ENCODE results near the gene GZMM. TPM values are rescaled to one million over a fixed set of nuclear protein-coding genes. Genes with fewer than 3 reads are reported as not detected.
"Not testable (repeated sequence)": the region's sequence is repeated elsewhere in the genome, so short reads cannot be mapped to it uniquely, and the experiment has no call there.

GZMM gene
- total RNA-seq, 4 donors from 2014 or later: 0.49 TPM; not detected in 3

DNA sequence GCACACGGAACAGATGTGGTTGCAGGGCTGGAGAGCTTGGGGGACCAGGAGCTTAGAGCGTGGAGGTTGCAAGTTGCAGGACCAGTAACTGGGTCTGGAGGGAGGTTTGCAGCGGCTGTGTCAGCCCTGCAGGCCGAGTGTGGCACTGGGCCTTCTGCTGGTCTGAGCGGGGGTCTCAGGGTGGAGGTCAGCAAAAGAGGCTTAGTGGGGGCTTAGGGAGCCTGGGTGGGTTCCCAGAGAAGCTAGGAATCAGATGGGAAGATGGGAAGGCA is 40.1 kb downstream of the GZMM start:
- ATAC-seq (no peak), DNase-seq (no peak)
- Histone ChIP-seq H3K36me3 (peaks cover 0 to 40% of the 10 kb centered on the region in 2 donors), H3K4me1 (peaks cover 0 to 10% of the 10 kb centered on the region in 2 donors), H3K4me3 (no peak overlapping the region), H3K9me3 (no peaks in the 10 kb centered on the region), H3K27ac (no peak overlapping the region), H3K27me3 (peaks cover 11 to 12% (median 11%) of the 10 kb centered on the region in 3 donors)
- in situ Hi-C loops (cut with MboI; ENCODE audit: low sequenced_read_pairs in 4 of 4) (no loop called here), intact Hi-C loops (cut with DNase I; ENCODE audit: low total_unique reads) (loop anchor here (5.0 kb wide), 1 partner anchor 433 kb away; no protein-coding TSS in a partner anchor)
- TF ChIP-seq POLR2A (IDR thresholded peaks at IDR 0.05) (no peak), CTCF (IDR thresholded peaks at IDR 0.05 in 4 of 5, conservative IDR thresholded peaks at IDR 0.05 in 1 of 5) (no peak)

DNA sequence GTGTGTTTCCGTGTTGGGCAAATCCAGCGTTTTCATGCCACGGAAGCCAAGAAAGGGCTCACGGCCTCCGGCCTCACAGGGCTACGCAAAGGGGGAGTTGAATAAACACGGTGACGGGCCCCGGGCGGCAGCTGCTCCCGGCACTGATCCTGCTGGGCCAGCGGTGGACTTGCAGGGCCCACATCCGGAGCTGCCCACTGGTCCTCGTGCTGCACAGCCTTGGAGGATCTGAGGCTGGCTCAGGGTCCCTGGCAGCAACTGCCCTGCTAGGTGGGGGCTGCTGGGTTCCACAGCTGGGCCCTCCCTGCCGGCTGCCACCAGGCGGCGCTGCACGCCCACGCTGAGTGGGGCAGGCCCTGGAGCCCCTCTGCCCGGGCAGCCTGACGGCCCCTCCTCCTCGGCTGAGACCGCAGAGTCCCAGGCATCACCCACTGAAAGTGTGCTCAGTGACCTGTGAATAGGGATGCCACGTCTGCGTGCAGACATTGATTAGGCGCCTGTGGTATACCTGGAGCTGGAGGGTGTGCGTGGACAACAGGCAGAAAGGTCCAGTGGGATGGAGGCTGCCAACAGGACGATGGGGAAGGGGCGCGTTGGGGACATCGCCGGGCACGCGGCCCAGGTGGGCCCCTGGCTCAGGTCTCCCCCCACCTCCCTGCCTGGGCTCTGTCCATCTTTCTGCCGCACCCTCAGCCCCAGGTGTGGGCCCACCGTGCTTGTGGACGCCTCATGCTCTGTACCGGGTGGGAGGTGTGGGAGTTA is 40.6 kb downstream of the GZMM start:
- in situ Hi-C loops (cut with MboI; ENCODE audit: low sequenced_read_pairs in 4 of 4) (no loop called here), intact Hi-C loops (cut with DNase I; ENCODE audit: low total_unique reads) (loop anchor here (5.0 kb wide), 1 partner anchor 433 kb away; no protein-coding TSS in a partner anchor)
- TF ChIP-seq CTCF (IDR thresholded peaks at IDR 0.05 in 4 of 5, conservative IDR thresholded peaks at IDR 0.05 in 1 of 5) (peak; percentile 80 to 89 (median 83)), POLR2A (IDR thresholded peaks at IDR 0.05) (no peak)
- Histone ChIP-seq H3K9me3 (no peaks in the 10 kb centered on the region), H3K4me3 (no peak overlapping the region), H3K27ac (no peak overlapping the region), H3K27me3 (peaks cover 16 to 17% (median 17%) of the 10 kb centered on the region in 3 donors), H3K36me3 (peaks cover 0 to 35% of the 10 kb centered on the region in 2 donors), H3K4me1 (peaks cover 0 to 5% of the 10 kb centered on the region in 2 donors)
- ATAC-seq: peak; percentile 61 to 64
- DNase-seq: no peak

GRCh38 chr19:585146-585545 is 41.3 kb downstream of the GZMM start:
- not testable (repeated sequence) for ATAC-seq

DNA sequence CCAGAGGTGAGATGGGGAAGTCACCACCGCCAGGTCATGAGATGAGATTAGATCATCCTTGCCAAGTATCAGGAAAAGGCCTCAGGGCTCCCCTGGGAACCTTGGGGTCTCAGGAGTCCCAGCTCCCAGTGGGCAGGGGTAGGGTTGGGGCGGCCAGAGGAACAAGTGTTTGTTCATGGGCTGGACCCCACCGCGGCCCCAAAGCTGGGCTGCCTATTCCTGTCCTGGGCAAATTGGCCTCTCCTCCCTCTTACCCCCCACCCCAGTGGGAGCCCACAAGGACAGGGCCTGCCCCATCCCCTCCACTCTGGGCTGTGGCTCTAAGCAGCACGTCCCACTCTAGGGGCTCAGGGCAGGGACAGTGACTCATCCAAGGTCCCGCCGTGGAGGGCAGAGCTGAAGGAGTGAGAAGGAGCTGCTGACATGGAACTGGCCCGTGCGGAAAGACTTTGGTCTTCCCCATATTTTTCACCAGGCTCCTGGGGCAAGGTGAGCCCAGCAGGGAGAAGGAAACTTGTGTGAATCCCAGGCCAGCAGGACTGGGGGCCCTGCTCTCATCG is 41.8 kb downstream of the GZMM start:
- Histone ChIP-seq H3K27ac (no peak overlapping the region), H3K36me3 (peaks cover 0 to 25% of the 10 kb centered on the region in 2 donors), H3K27me3 (peaks cover 19 to 21% (median 21%) of the 10 kb centered on the region in 3 donors), H3K4me1 (no peaks in the 10 kb centered on the region), H3K9me3 (no peaks in the 10 kb centered on the region), H3K4me3 (no peak overlapping the region)
- ATAC-seq (peak in 1 of 2 donors; percentile 22), DNase-seq (no peak)
- no peak for TF ChIP-seq POLR2A (IDR thresholded peaks at IDR 0.05)
- TF ChIP-seq CTCF (IDR thresholded peaks at IDR 0.05 in 4 of 5, conservative IDR thresholded peaks at IDR 0.05 in 1 of 5): no peak
- in situ Hi-C loops (cut with MboI; ENCODE audit: low sequenced_read_pairs in 4 of 4) (no loop called here), intact Hi-C loops (cut with DNase I; ENCODE audit: low total_unique reads) (no loop called here)

More at GRCh38 chr19:585146-585545, 41.3 kb downstream of the GZMM start:
- peaks cover 0 to 29% of the 10 kb centered on the region in 2 donors for H3K36me3 ChIP-seq
- H3K27ac ChIP-seq; DNase-seq; intact Hi-C loops (cut with DNase I; ENCODE audit: low total_unique reads); H3K4me3 ChIP-seq; in situ Hi-C loops (cut with MboI; ENCODE audit: low sequenced_read_pairs in 4 of 4); H3K9me3 ChIP-seq; H3K4me1 ChIP-seq: not testable (repeated sequence)
- peaks cover 17% of the 10 kb centered on the region in 3 donors for H3K27me3 ChIP-seq

DNA sequence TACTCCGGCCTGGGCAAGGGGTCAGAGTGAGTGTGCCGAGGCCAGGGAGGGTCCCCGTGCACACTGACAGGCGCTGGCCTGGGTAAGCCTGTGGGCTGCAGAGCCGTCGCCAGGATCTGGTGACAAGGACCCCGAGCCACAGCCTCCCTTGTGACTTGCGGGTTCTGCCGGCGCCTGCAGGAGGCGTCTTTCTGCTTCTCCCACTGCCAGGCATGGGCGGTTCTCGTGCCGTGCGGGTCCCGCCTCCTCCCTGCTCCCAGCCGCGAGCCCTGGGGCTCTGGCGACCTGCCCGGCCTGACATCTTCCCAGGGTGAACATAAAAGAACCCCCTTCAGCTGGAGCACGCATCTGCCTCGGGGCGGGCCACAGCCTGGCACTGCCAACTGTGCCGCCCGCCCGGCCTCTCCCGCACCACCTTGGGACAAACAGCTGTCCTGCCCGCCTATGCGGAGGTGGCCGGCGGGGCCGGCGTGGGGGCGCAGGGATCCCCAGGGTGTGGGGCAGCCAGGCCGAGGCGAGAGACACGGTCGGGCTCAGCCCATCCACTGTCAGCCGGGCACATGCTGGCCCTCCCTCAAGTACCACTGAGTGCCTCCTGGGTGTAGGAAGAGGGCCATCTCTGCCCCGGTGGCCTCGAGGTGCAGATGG is 44.4 kb downstream of the GZMM start:
- in situ Hi-C loops (cut with MboI; ENCODE audit: low sequenced_read_pairs in 4 of 4): no loop called here
- Histone ChIP-seq H3K9me3 (no peaks in the 10 kb centered on the region), H3K36me3 (peaks cover 0 to 5% of the 10 kb centered on the region in 2 donors), H3K27me3 (peaks cover 39 to 47% (median 43%) of the 10 kb centered on the region in 3 donors), H3K27ac (no peak overlapping the region), H3K4me3 (no peak overlapping the region), H3K4me1 (no peaks in the 10 kb centered on the region)
- DNase-seq: no peak
- ATAC-seq: peak in 1 of 2 donors; percentile 31
- intact Hi-C loops (cut with DNase I; ENCODE audit: low total_unique reads): no loop called here
- TF ChIP-seq POLR2A (IDR thresholded peaks at IDR 0.05): no peak
- peak in 1 of 5 experiments; percentile 14 for TF ChIP-seq CTCF (IDR thresholded peaks at IDR 0.05 in 4 of 5, conservative IDR thresholded peaks at IDR 0.05 in 1 of 5)

All from gastrocnemius medialis (tissue), 4 donors.